ENCODE data around the gene GAB1. TPM values are rescaled to one million over a fixed set of nuclear protein-coding genes. Genes with fewer than 3 reads are reported as not detected.

Gene GAB1
- polyA plus RNA-seq, 3 donors from 2014 or later: 1.9 to 2.9 TPM; not detected in 1

DNA sequence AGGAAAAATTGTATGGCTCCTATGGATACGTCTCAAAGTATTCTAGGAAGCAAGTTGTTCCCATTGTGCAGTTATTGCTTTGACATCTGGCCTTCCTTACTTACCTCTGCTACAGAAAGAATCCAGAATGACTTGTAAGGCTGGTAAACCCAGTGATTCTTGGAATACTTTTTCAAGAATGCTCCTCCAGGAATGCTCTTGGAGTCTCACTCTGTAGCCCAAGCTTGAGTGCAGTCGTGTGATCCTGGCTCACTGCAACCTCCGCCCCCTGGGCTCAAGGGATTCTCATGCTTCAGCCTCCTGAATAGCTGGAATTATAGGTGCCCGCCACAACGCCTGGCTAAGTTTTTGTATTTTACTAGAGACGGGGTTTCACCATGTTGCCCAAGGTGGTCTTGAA, 38.1 kb downstream of the GAB1 start:
- Mint-ChIP-seq H3K27ac (no peak overlapping the region), H3K4me3 (no peak overlapping the region), H3K9me3 (peaks cover 0 to 6% (median 4%) of the 10 kb centered on the region in 6 donors), H3K4me1 (peaks cover 2 to 10% of the 10 kb centered on the region in 2 donors), H3K36me3 (peaks cover 0 to 3% (median 0%) of the 10 kb centered on the region in 3 donors), H3K27me3 (ENCODE audit: low read depth in 3 of 3) (no peaks in the 10 kb centered on the region)
- DNase-seq: no peak

DNA sequence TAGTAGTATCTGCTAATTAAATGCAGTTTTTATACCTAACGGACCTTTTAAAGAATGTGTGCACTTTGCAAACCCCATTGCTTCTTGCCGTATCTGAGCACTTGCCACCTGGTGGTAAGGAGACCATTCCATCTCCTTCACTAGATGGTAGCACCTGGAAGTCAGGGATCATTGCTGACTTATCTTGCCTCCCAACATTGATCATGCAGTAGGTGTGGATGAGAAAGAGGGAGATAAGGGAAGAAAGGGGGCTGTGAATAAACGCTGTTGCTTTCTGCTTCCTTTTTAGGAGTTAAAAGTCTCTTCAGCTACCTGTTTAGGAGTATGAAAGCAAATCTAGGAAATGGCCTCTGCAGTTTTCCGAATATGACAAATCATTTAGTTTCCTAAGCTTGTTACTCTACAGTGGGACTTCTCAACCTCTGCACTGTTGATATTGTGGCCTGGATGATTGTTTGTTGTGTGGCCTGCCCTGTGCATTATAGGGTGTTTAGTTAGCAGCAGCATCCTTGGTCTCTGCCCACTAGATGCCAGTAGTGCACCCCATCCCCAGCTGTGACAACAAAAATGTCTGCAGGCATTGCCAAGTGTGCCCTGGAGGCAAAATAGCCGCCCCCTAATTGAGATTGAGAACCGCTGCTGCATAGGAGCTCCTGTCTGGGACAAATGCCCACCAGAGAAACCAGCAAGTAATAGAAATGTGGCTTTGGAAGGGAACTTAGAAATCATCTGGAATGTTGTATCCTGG, 38.8 kb downstream of the GAB1 start:
- Mint-ChIP-seq H3K36me3 (peaks cover 0 to 3% (median 0%) of the 10 kb centered on the region in 3 donors), H3K27ac (peak overlapping the region in 1 of 6 donors; percentile 62), H3K4me3 (no peak overlapping the region), H3K4me1 (peaks cover 2 to 10% of the 10 kb centered on the region in 2 donors), H3K9me3 (peaks cover 0 to 6% (median 1%) of the 10 kb centered on the region in 6 donors), H3K27me3 (ENCODE audit: low read depth in 3 of 3) (no peaks in the 10 kb centered on the region)
- DNase-seq: no peak

DNA sequence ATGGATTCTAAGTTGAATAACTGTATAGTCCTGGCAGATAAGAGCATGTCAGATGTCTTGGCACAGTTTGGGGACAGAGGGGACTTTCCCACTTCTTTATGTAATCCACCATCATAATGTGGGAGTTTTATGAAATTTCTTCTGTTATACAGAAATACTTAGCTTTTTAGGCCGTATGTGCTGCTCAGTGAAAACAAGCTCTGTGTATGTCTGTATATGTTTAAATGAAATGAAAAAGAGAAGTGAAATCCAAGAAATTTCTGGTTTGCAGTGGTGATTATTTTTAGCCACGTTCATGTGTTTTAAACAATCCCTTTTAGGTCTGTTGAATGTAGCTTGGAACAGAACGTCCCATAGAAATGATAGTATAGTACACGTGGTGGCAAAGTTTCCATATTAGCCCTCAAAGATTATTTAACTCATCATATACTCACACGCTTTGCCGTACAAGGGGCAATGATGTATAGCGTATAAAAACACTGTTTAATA, 41.0 kb downstream of the GAB1 start:
- no peak for DNase-seq
- Mint-ChIP-seq H3K36me3 (no peaks in the 10 kb centered on the region), H3K4me3 (no peak overlapping the region), H3K27ac (peak overlapping the region in 1 of 6 donors; percentile 10), H3K4me1 (peaks cover 16 to 25% of the 10 kb centered on the region in 2 donors), H3K9me3 (no peaks in the 10 kb centered on the region), H3K27me3 (ENCODE audit: low read depth in 3 of 3) (no peaks in the 10 kb centered on the region)

DNA sequence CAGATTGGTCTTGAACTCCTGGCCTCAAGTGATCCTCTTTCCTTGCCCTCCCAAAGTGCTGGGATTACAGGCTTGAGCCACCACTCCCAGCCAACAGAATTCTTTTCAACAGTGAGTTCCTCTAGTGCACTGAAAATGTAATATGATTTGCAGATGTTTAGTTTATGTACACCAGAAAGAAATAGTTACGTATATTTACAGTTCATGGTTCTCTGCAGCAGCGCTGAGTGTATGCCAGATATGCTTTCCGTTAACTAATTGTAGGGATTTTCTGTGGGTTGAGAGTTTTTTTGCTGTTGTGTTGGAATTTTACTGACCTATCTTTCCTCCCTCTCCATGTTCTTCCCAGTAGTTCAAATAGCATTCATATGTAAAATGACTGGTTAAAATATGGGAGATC, 44.0 kb downstream of the GAB1 start:
- DNase-seq: no peak
- Mint-ChIP-seq H3K27me3 (ENCODE audit: low read depth in 3 of 3) (no peaks in the 10 kb centered on the region), H3K4me1 (peaks cover 21 to 28% of the 10 kb centered on the region in 2 donors), H3K36me3 (no peaks in the 10 kb centered on the region), H3K27ac (peak overlapping the region in 2 of 6 donors; percentile 34 to 56), H3K9me3 (no peaks in the 10 kb centered on the region), H3K4me3 (no peak overlapping the region)

DNA sequence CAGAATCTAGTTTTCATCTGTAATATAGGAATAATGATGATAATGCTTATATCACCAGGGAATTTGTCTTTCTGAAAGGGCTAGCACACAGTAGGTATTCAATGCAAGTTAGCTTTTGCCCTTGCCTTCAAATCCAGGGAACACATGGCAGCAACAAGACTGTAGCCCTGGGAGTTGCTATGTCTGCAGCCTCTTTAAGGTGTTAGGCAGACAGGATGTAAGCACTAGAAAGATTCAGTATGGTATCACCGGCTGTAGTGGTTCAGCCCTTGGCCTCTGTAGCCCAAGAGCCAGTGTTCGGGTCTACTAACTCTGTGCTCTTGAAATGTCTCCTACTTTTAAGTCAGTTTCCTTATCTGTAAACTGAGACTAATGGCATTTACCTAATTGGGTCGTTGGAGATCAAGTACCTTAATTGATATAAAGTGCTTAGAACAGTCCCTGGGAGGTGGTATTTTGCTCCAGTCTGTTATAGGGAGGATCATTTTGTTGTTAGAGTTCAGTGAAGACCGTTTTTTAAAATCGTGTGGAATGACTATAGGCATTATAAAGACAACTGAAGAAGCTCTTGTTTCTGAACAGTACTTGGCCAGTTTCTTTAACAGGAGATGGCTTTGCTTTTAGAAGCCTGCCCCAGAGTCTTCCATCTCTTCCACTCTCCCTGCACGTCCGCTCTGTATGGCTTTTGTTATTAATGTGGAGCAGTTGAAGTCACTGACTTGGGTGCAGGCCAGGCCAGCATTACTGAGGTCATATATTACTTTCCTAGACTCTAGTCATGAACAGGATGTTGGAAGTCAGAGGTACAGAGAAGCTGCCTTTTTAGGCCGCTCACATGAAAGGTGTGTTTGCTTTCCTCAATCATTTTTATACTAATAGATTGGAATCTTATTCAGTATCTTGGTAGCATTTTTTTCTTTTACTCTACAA, 44.8 kb downstream of the GAB1 start:
- H3K4me1 Mint-ChIP-seq: peaks cover 21 to 25% of the 10 kb centered on the region in 2 donors
- H3K4me3 Mint-ChIP-seq: peak overlapping the region in 2 of 5 donors; percentile 18 to 26
- no peaks in the 10 kb centered on the region for H3K9me3 Mint-ChIP-seq
- no peaks in the 10 kb centered on the region for H3K27me3 Mint-ChIP-seq (ENCODE audit: low read depth in 3 of 3)
- no peaks in the 10 kb centered on the region for H3K36me3 Mint-ChIP-seq
- peak overlapping the region; percentile 26 to 91 (median 82) for H3K27ac Mint-ChIP-seq
- no peak for DNase-seq

DNA sequence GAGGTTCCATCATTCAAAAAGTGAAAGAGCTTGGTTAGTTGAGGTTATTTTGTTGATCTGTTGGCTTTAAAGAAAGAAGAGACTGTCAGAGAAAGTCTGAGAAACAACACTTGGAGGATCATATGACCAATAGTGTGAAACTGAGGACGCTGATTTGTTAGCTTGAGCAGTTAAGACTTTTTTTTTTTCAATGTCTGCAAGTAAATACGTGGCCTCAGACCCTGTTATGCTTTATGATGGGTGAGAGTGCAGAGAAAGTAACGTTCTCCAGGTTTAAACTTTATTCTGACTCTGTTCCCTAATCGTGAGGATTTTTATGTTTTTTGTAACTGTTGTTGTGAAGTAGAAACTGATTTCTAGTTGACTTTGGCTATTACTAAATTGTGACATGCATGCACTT, 45.9 kb downstream of the GAB1 start:
- peaks cover 0 to 2% (median 0%) of the 10 kb centered on the region in 6 donors for H3K9me3 Mint-ChIP-seq
- H3K27ac Mint-ChIP-seq: peak overlapping the region; percentile 8 to 73 (median 48)
- no peak for DNase-seq
- peak overlapping the region; percentile 25 to 51 (median 33) for H3K4me3 Mint-ChIP-seq
- H3K27me3 Mint-ChIP-seq (ENCODE audit: low read depth in 3 of 3): no peaks in the 10 kb centered on the region
- H3K4me1 Mint-ChIP-seq: peaks cover 21 to 29% of the 10 kb centered on the region in 2 donors
- no peaks in the 10 kb centered on the region for H3K36me3 Mint-ChIP-seq

DNA sequence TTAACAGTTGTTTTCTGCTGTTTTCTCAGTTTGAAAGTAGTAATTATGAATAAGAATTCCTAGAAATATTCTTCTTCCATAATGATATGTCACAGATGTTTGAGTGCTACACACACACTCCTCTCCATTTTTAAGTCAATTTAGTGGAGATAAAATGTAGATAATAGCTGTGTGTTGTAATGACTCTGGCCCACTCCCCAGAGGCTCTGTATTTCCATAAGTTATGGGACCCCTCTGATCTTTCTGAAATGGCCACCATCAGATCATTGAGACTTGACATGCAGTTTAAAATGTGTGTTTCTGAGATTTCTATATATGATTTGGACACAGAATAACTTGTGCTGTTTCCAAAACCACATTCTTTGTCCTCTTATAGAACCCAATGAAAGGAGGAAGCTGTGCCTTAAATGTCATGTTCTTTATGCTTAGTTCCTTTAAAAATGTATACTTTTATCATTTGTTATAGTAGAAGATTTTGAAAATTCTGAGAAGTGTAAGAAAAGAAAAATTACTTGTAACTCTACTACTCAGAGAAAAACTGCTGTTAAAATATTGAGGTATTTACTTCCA, 46.4 kb downstream of the GAB1 start:
- H3K27me3 Mint-ChIP-seq (ENCODE audit: low read depth in 3 of 3): peaks cover 0 to 4% (median 0%) of the 10 kb centered on the region in 3 donors
- peak overlapping the region in 3 of 5 donors; percentile 33 to 51 (median 36) for H3K4me3 Mint-ChIP-seq
- DNase-seq: no peak
- peaks cover 21 to 29% of the 10 kb centered on the region in 2 donors for H3K4me1 Mint-ChIP-seq
- H3K36me3 Mint-ChIP-seq: no peaks in the 10 kb centered on the region
- H3K9me3 Mint-ChIP-seq: peaks cover 0 to 2% (median 0%) of the 10 kb centered on the region in 6 donors
- peak overlapping the region in 5 of 6 donors; percentile 12 to 56 (median 45) for H3K27ac Mint-ChIP-seq

DNA sequence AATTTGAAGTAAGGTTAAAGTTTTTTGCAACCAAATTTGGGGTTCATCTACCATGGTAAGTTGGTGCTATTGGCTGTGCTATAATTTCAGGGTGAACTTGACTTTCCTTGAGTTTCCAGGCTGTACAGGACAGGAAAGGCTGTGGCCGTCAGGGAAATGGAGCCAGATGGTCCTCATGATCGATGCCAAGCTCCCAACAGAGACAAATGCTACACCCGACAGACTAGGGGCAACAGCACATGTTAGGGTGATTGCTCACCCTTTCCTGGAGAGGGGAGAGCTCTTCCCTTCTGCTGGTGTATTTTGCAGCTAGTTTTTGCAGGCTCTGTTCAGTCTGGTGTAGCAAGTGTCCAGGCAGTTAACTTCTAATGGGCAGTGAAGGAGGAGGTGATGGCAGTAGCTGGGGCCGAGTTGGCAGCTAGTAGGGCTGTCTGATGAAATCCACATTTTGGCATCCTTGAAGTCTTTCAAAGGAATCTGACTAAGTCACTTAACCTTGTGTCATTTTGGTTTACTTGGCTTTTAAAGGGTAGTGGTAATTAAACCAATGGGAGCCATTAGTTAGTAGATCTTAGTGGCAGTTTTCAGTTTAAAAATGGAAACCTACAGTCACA, 47.8 kb downstream of the GAB1 start:
- DNase-seq: no peak
- peaks cover 21 to 29% of the 10 kb centered on the region in 2 donors for H3K4me1 Mint-ChIP-seq
- peak overlapping the region in 2 of 6 donors; percentile 5 to 17 for H3K27ac Mint-ChIP-seq
- peaks cover 0 to 2% (median 0%) of the 10 kb centered on the region in 6 donors for H3K9me3 Mint-ChIP-seq
- H3K4me3 Mint-ChIP-seq: no peak overlapping the region
- no peaks in the 10 kb centered on the region for H3K36me3 Mint-ChIP-seq
- peaks cover 0 to 5% (median under 1%) of the 10 kb centered on the region in 3 donors for H3K27me3 Mint-ChIP-seq (ENCODE audit: low read depth in 3 of 3)

DNA sequence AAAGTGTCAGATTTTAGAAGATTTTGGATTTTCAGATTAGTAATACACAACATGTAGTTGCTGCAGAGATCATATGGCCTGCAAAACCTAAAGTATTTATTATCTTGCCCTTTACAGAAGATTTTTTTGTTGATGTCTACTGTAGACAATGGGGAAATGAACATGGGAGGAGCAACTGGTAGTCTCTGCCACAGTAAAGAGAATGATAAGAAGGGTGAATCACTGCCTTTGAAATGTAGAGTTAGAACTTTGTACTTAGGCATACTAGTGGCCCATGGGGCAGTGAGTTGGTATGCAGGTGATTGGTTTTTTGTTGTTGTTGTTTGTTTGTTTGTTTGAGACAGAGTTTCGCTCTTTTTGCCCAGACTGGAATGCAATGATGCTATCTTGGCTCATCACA, 50.1 kb downstream of the GAB1 start:
- Mint-ChIP-seq H3K4me1 (peaks cover 12 to 18% of the 10 kb centered on the region in 2 donors), H3K36me3 (no peaks in the 10 kb centered on the region), H3K9me3 (peaks cover 0 to 2% (median 0%) of the 10 kb centered on the region in 6 donors), H3K27me3 (ENCODE audit: low read depth in 3 of 3) (peaks cover 0 to 5% (median 1%) of the 10 kb centered on the region in 3 donors), H3K27ac (no peak overlapping the region), H3K4me3 (no peak overlapping the region)
- no peak for DNase-seq

DNA sequence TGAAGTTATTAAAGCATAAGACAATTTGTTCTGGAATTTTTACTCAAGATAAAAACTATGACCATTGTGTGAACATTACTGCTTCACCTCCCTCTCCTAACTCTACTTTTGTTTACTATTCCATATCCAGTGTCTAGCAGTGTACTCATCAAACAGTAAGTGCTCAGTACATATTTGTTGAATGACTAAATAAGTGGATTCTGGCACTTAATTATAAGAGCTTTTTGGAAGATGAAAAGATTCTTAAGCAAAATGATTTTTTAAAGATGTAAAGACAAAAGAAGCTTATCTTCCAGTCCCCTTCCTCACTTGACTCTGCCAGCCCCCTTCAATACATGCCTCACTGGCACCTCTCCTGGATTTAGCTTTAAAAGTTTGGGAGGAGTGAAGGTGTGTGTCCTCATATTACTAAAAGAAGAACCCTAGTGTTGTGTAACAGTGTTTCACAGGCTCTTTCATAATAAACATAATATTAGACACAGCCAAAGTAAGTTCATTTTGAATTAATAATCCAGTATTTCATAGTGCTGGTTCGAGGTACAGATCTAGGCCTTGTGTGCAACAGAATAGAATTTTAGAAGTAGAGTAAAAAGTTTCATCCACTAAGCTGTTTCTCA, 53.0 kb downstream of the GAB1 start:
- no peaks in the 10 kb centered on the region for H3K36me3 Mint-ChIP-seq
- H3K4me1 Mint-ChIP-seq: peaks cover 0 to 4% of the 10 kb centered on the region in 2 donors
- no peak for DNase-seq
- H3K9me3 Mint-ChIP-seq: peaks cover 0 to 2% (median 0%) of the 10 kb centered on the region in 6 donors
- H3K4me3 Mint-ChIP-seq: no peak overlapping the region
- no peak overlapping the region for H3K27ac Mint-ChIP-seq
- H3K27me3 Mint-ChIP-seq (ENCODE audit: low read depth in 3 of 3): peaks cover 0 to 5% (median 1%) of the 10 kb centered on the region in 3 donors

DNA sequence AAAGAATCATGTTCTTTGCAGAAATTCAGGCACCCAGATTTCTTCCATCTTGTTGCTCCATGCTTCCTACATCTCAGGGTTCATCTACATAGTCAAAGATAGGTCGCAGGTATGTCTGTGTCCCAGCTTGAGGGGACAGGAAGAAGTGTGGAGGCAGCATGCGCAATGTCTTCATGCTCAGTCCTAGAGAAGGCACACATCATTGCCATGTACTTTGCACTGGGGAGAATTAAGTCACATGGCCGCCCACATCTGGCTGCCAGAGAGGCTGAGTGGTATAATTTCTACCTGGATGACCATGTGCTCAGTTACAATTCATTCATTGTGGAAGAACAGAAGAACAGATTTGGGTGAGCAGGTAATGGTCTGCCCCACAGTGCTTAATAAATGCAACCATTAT, 54.1 kb downstream of the GAB1 start:
- peaks cover 0 to 4% of the 10 kb centered on the region in 2 donors for H3K4me1 Mint-ChIP-seq
- H3K4me3 Mint-ChIP-seq: no peak overlapping the region
- peaks cover 1 to 5% (median 2%) of the 10 kb centered on the region in 3 donors for H3K27me3 Mint-ChIP-seq (ENCODE audit: low read depth in 3 of 3)
- H3K27ac Mint-ChIP-seq: no peak overlapping the region
- peaks cover 0 to 2% (median 0%) of the 10 kb centered on the region in 6 donors for H3K9me3 Mint-ChIP-seq
- no peaks in the 10 kb centered on the region for H3K36me3 Mint-ChIP-seq
- DNase-seq: no peak

DNA sequence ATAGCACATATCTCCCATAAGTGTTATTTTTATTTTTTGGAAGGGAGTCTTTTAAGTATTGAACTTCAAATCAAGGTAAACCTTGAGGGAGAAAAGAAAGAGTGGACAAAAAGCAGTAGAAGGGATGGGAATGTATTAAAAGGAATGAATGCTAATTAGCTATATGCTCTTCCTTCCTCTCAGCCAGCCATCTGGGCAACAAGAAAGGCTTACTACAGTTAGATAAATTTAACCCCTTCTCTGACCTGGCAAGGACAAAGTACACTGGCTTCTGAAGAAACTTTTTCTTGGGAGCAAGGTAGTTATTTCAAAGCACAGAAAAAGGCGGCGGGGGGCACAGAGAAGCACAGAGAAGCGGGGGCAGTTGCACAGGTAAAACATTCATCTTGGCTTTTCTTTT, 54.6 kb downstream of the GAB1 start:
- no peak for DNase-seq
- no peak overlapping the region for H3K27ac Mint-ChIP-seq
- no peak overlapping the region for H3K4me3 Mint-ChIP-seq
- H3K27me3 Mint-ChIP-seq (ENCODE audit: low read depth in 3 of 3): peaks cover 2 to 5% (median 3%) of the 10 kb centered on the region in 3 donors
- H3K9me3 Mint-ChIP-seq: peaks cover 0 to 2% (median 0%) of the 10 kb centered on the region in 6 donors
- peaks cover 0 to 4% of the 10 kb centered on the region in 2 donors for H3K4me1 Mint-ChIP-seq
- no peaks in the 10 kb centered on the region for H3K36me3 Mint-ChIP-seq

DNA sequence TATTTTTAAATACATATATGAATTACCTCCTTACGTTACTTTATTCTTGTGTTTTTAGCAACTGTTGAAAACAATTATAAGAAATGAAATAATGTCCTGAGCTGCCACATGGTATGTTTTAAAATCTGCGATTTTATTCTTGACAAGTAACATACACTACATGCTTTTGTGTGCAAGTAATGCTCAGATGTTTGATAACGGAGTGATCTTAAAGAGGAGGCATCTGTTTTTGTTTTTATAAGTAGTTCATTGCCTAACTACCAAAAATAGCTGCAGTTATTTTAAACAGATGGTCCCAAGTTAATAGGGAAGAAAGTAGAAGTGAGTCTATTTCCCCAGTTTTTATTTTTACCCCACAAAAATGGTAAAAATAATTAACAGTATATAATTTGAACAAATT, 55.2 kb downstream of the GAB1 start:
- H3K27ac Mint-ChIP-seq: no peak overlapping the region
- peaks cover 0 to under 1% of the 10 kb centered on the region in 2 donors for H3K4me1 Mint-ChIP-seq
- H3K27me3 Mint-ChIP-seq (ENCODE audit: low read depth in 3 of 3): peaks cover 2 to 5% (median 3%) of the 10 kb centered on the region in 3 donors
- H3K4me3 Mint-ChIP-seq: no peak overlapping the region
- peaks cover 0 to 2% (median 0%) of the 10 kb centered on the region in 6 donors for H3K9me3 Mint-ChIP-seq
- H3K36me3 Mint-ChIP-seq: no peaks in the 10 kb centered on the region
- no peak for DNase-seq

Measured in immature natural killer cell (primary cell).